ENCODE measurements around the gene MARCHF9.

DNA sequence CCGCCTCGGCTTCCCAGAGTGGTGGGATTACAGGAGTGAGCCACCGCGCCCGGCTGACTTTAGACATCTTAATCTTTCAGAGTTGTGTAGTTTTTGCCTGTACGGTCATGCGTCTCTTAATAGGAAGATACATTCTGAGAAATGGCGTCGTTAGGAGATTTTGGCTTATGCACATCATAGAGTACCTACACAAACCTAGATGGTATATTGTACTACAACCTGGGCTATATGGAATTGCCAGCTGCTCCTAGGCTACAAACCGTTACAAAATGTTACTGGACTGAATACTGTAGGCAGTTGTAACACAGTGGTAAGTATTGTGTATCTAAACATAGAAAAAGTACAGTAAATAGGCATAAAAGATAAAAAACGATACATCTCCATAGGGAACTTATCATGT lies 29.0 kb downstream of the MARCHF9 start:
- TF ChIP-seq, protein P1, sequence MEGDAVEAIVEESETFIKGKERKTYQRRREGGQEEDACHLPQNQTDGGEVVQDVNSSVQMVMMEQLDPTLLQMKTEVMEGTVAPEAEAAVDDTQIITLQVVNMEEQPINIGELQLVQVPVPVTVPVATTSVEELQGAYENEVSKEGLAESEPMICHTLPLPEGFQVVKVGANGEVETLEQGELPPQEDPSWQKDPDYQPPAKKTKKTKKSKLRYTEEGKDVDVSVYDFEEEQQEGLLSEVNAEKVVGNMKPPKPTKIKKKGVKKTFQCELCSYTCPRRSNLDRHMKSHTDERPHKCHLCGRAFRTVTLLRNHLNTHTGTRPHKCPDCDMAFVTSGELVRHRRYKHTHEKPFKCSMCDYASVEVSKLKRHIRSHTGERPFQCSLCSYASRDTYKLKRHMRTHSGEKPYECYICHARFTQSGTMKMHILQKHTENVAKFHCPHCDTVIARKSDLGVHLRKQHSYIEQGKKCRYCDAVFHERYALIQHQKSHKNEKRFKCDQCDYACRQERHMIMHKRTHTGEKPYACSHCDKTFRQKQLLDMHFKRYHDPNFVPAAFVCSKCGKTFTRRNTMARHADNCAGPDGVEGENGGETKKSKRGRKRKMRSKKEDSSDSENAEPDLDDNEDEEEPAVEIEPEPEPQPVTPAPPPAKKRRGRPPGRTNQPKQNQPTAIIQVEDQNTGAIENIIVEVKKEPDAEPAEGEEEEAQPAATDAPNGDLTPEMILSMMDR (IDR thresholded peaks at IDR 0.05): no peak
- no peak for TF ChIP-seq POLR2A (IDR thresholded peaks at IDR 0.05)
